HEK293T (cell line): ENCODE data around the gene C19orf85.

Experiments
- CTCF ChIA-PET: fragments of 350-600 bp; formaldehyde crosslinking; extraction: SDS; loops from one replicate; lab custom pipeline; 2021; ENCODE audit warnings: antibody characterized with exemption, inconsistent platforms; lab: Yijun Ruan, JAX
- POLR2A ChIA-PET: fragments of 350-600 bp; formaldehyde crosslinking; extraction: SDS; loops from one replicate; lab custom pipeline; 2020; ENCODE audit warnings: antibody characterized with exemption, inconsistent platforms; lab: Yijun Ruan, JAX
- DNase-seq: peaks from one replicate; pipeline ENCODE4 v3.0.0; 2012; ENCODE audit warnings: mixed read lengths; ENCODE audit errors: extremely low spot score
- ARNT ChIP-seq: fragments of 450-650 bp; IDR thresholded peaks from 2 replicates; pipeline ENCODE4 v1.6.1; 2017; ENCODE audit warnings: mild to moderate bottlenecking
- BHLHE40 ChIP-seq: fragments of 450-650 bp; IDR thresholded peaks from 2 replicates; pipeline ENCODE4 v1.6.1; 2016; ENCODE audit warnings: mild to moderate bottlenecking, moderate library complexity, borderline replicate concordance
- CTBP1 ChIP-seq: fragments of 450-650 bp; IDR thresholded peaks from 2 replicates; pipeline ENCODE4 v1.6.1; 2016; ENCODE audit warnings: borderline replicate concordance
- ELF4 ChIP-seq: fragments of 450-650 bp; IDR thresholded peaks from 2 replicates; pipeline ENCODE4 v1.6.1; 2017; ENCODE audit warnings: antibody characterized with exemption
- FOXA1 ChIP-seq: fragments of 450-650 bp; IDR thresholded peaks from 2 replicates; pipeline ENCODE4 v1.6.1; 2016; ENCODE audit warnings: mild to moderate bottlenecking
- FOXK2 ChIP-seq: fragments of 450-650 bp; IDR thresholded peaks from 2 replicates; pipeline ENCODE4 v1.6.1; 2016; ENCODE audit warnings: mild to moderate bottlenecking
- FOXM1 ChIP-seq: fragments of 450-650 bp; IDR thresholded peaks from 2 replicates; pipeline ENCODE4 v1.6.1; 2017; ENCODE audit warnings: mild to moderate bottlenecking, borderline replicate concordance
- HDGF ChIP-seq: fragments of 450-650 bp; IDR thresholded peaks from 2 replicates; pipeline ENCODE4 v1.6.1; 2017; ENCODE audit warnings: antibody characterized with exemption, borderline replicate concordance
- L3MBTL2 ChIP-seq: fragments of 450-650 bp; conservative IDR thresholded peaks from 2 replicates; pipeline ENCODE4 v1.6.1; 2016; ENCODE audit warnings: mild to moderate bottlenecking
- LEF1 ChIP-seq: fragments of 450-650 bp; IDR thresholded peaks from 2 replicates; pipeline ENCODE4 v1.6.1; 2017; ENCODE audit warnings: mild to moderate bottlenecking, borderline replicate concordance
- NFRKB ChIP-seq: fragments of 450-650 bp; IDR thresholded peaks from 2 replicates; pipeline ENCODE4 v1.6.1; 2016; ENCODE audit warnings: mild to moderate bottlenecking, moderate library complexity
- SP1 ChIP-seq: fragments of 450-650 bp; IDR thresholded peaks from 2 replicates; pipeline ENCODE4 v1.6.1; 2017
- SUZ12 ChIP-seq: fragments of 450-650 bp; IDR thresholded peaks from 2 replicates; pipeline ENCODE4 v1.6.1; 2016; ENCODE audit warnings: mild to moderate bottlenecking
- TARDBP ChIP-seq: fragments of 450-650 bp; IDR thresholded peaks from 2 replicates; pipeline ENCODE4 v1.6.1; 2016
- ZNF384 ChIP-seq: fragments of 450-650 bp; IDR thresholded peaks from 2 replicates; pipeline ENCODE4 v1.6.1; 2016
- TF ChIP-seq, protein P1 (sequence below): fragments of 450-650 bp; IDR thresholded peaks from 2 replicates; pipeline ENCODE4 v1.6.1; 2016

The C19orf85 gene

DNA sequence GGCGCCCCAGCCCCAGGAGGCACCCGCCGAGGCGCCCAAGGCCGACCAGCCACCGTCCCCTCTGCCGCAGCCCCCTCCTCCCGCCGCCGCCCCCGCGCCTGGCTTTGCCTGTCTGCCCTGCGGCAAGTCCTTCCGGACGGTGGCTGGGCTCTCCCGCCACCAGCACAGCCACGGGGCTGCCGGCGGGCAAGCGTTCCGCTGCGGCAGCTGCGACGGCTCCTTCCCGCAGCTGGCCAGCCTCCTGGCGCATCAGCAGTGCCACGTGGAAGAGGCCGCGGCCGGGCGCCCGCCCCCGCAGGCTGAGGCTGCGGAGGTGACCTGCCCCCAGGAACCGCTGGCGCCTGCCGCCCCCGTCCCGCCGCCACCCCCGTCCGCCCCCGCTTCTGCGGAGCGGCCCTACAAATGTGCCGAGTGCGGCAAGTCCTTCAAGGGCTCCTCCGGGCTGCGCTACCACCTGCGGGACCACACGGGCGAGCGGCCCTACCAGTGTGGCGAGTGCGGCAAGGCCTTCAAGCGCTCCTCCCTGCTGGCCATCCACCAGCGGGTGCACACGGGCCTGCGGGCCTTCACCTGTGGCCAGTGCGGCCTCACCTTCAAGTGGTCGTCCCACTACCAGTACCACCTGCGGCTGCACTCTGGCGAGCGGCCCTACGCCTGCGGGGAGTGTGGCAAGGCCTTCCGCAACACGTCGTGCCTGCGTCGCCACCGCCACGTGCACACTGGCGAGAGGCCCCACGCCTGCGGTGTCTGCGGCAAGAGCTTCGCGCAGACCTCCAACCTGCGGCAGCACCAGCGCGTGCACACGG lies 17.8 kb upstream of the C19orf85 start:
- TF ChIP-seq FOXM1, result no peak
- no peak for TF ChIP-seq SP1
- TF ChIP-seq NFRKB, result no peak
- POLR2A ChIA-PET, result interaction anchor here (0.8 kb wide), 1 partner anchor 29 kb away, joined by 3 read pairs; no protein-coding TSS in a partner anchor
- CTCF ChIA-PET, result no interaction called here
- DNase-seq, result no peak

DNA sequence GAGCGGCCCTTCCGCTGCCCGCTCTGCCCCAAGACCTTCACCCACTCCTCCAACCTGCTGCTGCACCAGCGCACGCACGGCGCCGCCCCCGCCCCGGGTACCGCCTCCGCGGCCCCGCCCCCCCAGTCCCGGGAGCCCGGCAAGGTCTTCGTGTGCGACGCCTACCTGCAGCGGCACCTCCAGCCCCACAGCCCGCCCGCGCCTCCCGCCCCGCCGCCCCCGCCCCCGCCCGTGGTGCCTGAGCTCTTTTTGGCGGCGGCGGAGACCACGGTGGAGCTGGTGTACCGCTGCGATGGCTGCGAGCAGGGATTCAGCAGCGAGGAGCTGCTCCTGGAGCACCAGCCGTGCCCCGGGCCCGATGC lies 17.2 kb upstream of the C19orf85 start:
- ChIA-PET POLR2A (no interaction called here), CTCF (no interaction called here)
- TF ChIP-seq SUZ12 (no peak), BHLHE40 (no peak), ZNF384 (no peak), SP1 (no peak), FOXA1 (no peak), FOXK2 (no peak), TARDBP (no peak), NFRKB (no peak), ELF4 (no peak), HDGF (no peak), FOXM1 (no peak), CTBP1 (no peak), L3MBTL2 (no peak), LEF1 (no peak)
- TF ChIP-seq, protein P1, sequence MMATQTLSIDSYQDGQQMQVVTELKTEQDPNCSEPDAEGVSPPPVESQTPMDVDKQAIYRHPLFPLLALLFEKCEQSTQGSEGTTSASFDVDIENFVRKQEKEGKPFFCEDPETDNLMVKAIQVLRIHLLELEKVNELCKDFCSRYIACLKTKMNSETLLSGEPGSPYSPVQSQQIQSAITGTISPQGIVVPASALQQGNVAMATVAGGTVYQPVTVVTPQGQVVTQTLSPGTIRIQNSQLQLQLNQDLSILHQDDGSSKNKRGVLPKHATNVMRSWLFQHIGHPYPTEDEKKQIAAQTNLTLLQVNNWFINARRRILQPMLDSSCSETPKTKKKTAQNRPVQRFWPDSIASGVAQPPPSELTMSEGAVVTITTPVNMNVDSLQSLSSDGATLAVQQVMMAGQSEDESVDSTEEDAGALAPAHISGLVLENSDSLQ, result no peak
- DNase-seq, result no peak

DNA sequence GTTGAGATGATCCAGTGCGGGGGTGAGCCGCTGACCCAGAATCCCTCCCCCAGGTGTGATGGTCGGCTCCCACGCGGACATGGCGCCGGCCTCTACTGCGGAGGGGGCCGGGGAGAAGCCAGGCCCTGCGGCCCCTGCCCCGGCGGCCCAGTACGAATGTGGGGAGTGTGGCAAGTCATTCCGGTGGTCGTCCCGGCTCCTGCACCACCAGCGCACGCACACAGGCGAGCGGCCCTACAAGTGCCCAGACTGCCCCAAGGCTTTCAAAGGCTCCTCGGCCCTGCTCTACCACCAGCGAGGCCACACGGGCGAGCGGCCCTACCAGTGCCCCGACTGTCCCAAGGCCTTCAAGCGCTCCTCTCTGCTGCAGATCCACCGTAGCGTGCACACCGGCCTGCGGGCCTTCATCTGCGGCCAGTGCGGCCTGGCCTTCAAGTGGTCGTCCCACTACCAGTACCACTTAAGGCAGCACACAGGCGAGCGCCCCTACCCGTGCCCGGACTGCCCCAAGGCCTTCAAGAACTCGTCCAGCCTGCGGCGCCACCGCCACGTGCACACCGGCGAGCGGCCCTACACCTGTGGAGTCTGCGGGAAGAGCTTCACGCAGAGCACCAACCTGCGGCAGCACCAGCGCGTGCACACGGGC lies 16.7 kb upstream of the C19orf85 start:
- ChIA-PET POLR2A (no interaction called here), CTCF (no interaction called here)
- TF ChIP-seq NFRKB (no peak), CTBP1 (no peak)
- TF ChIP-seq, protein P1, result no peak
- DNase-seq, result no peak

DNA sequence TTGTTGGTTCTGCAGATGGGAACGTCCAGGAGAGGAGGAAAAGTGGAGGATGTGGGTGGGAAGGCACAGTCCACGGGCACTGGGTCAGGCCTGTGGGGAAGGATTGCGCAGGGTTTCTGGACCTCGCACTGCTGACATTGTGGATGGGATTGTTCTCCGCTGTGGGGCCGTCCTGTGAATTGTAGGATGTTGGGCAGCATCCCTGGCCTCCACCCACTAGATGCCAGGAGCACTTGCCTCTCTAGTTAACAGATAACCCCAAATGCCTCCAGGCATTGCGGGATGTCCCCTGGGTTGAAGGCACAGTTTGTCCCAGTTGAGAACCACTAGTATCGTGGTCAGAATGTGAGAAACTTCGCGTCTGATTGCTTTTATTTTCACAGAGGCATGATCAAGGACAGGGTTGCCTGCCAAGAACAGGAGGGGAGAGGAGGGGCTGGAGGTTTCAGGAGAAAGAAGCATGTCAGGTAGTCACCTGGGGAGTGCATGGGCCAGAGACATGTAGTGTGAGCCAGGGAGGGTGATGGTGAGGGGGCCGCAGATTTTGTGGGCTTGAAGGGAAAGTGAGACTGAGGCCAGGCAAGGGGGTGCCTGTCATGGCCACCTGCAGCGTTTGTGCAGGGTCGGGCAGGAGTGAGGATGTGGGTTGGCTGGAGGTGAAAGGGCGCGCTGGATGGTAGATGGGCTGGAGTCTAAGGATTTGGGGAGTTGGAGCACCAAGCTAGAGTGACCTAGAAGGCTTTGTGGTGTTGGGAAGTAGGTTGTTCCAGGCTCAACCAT lies 15.1 kb upstream of the C19orf85 start:
- TF ChIP-seq CTBP1 (no peak), ELF4 (no peak)
- ChIA-PET CTCF (interaction anchor here (1.3 kb wide), 1 partner anchor 12 kb away, joined by 5 read pairs; no protein-coding TSS in a partner anchor), POLR2A (no interaction called here)
- no peak for DNase-seq

- TF ChIP-seq BHLHE40 (no peak), LEF1 (no peak), SUZ12 (no peak)
- ChIA-PET CTCF (interaction anchor here (1.3 kb wide), 1 partner anchor 12 kb away, joined by 5 read pairs; no protein-coding TSS in a partner anchor), POLR2A (no interaction called here)
- DNase-seq, result no peak
Observed at GRCh38 chr19:55479045-55479444, 14.5 kb upstream of the C19orf85 start.

- CTCF ChIA-PET, result interaction anchor here (1.3 to 2.8 kb wide), 2 partner anchors 11 kb away, joined by 5 to 23 read pairs; no protein-coding TSS in a partner anchor
- TF ChIP-seq TARDBP (no peak), NFRKB (no peak), SUZ12 (no peak), CTBP1 (no peak), L3MBTL2 (no peak), SP1 (no peak), ZNF384 (no peak), FOXM1 (no peak), ARNT (no peak), LEF1 (no peak), BHLHE40 (no peak), ELF4 (no peak), HDGF (no peak), FOXA1 (no peak)
- TF ChIP-seq, protein P1, result no peak
- POLR2A ChIA-PET, result no interaction called here
- no peak for DNase-seq
Observed at GRCh38 chr19:55478364-55478763, 13.8 kb upstream of the C19orf85 start.

- no peak for DNase-seq
- POLR2A ChIA-PET, result no interaction called here
- CTCF ChIA-PET, result interaction anchor here (2.8 kb wide), 1 partner anchor 10 kb away, joined by 23 read pairs; no protein-coding TSS in a partner anchor
- TF ChIP-seq ARNT (no peak), NFRKB (no peak), SP1 (no peak), FOXM1 (no peak), HDGF (no peak), L3MBTL2 (no peak), ELF4 (no peak), SUZ12 (no peak), CTBP1 (no peak), FOXK2 (no peak), LEF1 (no peak), ZNF384 (no peak), FOXA1 (no peak), BHLHE40 (no peak), TARDBP (no peak)
- TF ChIP-seq, protein P1, result no peak
Observed at GRCh38 chr19:55477905-55478304, 13.4 kb upstream of the C19orf85 start.
